ENCODE data around the gene FHOD3. TPM values are rescaled to one million over a fixed set of nuclear protein-coding genes. Genes with fewer than 3 reads are reported as not detected.

FHOD3 gene
- total and polyA plus RNA-seq, 2 of the 4 experiments (the other 2 are of a cell fraction), result 14.6 to 16.0 TPM

DNA sequence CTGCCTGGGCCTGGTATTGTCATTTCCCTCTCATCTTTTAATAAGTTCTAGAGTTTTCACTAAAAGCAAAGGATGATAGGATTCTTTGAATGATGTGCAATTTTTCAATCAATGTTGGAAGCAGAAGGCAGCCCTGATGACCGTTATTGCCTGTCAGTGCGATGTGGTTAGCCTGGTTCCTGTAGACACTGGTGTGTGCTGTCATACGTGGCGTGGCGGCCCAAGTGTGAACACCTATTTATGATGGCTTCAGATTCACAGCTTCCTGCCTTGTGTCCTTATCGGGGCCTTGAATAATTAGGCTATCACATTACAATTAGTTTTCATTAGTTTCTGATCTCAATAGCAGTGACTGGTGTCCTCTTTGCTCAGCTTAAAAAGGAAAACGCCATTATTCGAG, 312.7 kb downstream of the FHOD3 start:
- H3K4me2 ChIP-seq (ENCODE audit: low read depth, low read length), result no peak overlapping the region
- dilution Hi-C loops (cut with HindIII; ENCODE audit: low sequenced_read_pairs, unreplicated experiment), result no loop called here
- no peak overlapping the region for H2AK5ac ChIP-seq (ENCODE audit: low read depth, low read length)
- no peak overlapping the region for H4K8ac ChIP-seq (ENCODE audit: low read depth in 2 of 2, low read length in 2 of 2)
- no peak for TF ChIP-seq POLR2A (IDR thresholded peaks at IDR 0.05; ENCODE audit: low read depth, low read length)
- TF ChIP-seq, protein P1, sequence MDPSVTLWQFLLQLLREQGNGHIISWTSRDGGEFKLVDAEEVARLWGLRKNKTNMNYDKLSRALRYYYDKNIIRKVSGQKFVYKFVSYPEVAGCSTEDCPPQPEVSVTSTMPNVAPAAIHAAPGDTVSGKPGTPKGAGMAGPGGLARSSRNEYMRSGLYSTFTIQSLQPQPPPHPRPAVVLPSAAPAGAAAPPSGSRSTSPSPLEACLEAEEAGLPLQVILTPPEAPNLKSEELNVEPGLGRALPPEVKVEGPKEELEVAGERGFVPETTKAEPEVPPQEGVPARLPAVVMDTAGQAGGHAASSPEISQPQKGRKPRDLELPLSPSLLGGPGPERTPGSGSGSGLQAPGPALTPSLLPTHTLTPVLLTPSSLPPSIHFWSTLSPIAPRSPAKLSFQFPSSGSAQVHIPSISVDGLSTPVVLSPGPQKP (IDR thresholded peaks at IDR 0.05; ENCODE audit: borderline replicate concordance, low read depth, low read length), result no peak
- no peak for TF ChIP-seq SMC3 (IDR thresholded peaks at IDR 0.05; ENCODE audit: low read depth, low read length)
- no peak for TF ChIP-seq BHLHE40 (IDR thresholded peaks at IDR 0.05; ENCODE audit: low read depth, low read length)
- no peak for TF ChIP-seq RFX5 (IDR thresholded peaks at IDR 0.05; ENCODE audit: low read depth, low read length)
- no peak for TF ChIP-seq RAD21 (IDR thresholded peaks at IDR 0.05; ENCODE audit: low read length)
- TF ChIP-seq CEBPB (IDR thresholded peaks at IDR 0.05; ENCODE audit: low read depth, low read length), result no peak
- TF ChIP-seq CHD1 (IDR thresholded peaks at IDR 0.05; ENCODE audit: low read depth, low read length), result no peak
- no peak for TF ChIP-seq RCOR1 (IDR thresholded peaks at IDR 0.05; ENCODE audit: insufficient replicate concordance, low read length)
- no peak for TF ChIP-seq MXI1 (IDR thresholded peaks at IDR 0.05; ENCODE audit: borderline replicate concordance, low read depth, low read length)
- TF ChIP-seq, protein P2, sequence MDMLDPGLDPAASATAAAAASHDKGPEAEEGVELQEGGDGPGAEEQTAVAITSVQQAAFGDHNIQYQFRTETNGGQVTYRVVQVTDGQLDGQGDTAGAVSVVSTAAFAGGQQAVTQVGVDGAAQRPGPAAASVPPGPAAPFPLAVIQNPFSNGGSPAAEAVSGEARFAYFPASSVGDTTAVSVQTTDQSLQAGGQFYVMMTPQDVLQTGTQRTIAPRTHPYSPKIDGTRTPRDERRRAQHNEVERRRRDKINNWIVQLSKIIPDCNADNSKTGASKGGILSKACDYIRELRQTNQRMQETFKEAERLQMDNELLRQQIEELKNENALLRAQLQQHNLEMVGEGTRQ (IDR thresholded peaks at IDR 0.05; ENCODE audit: low read depth, low read length), result no peak
- TF ChIP-seq NFE2L2 (IDR thresholded peaks at IDR 0.05; ENCODE audit: low read depth, low read length), result no peak
- TF ChIP-seq MAZ (IDR thresholded peaks at IDR 0.05; ENCODE audit: borderline replicate concordance, low read depth, low read length), result no peak
- no peak for TF ChIP-seq FOS (IDR thresholded peaks at IDR 0.05; ENCODE audit: low read depth, low read length)
- no peak for TF ChIP-seq MAFK (IDR thresholded peaks at IDR 0.05; ENCODE audit: low read depth, low read length)
- TF ChIP-seq, protein P3, sequence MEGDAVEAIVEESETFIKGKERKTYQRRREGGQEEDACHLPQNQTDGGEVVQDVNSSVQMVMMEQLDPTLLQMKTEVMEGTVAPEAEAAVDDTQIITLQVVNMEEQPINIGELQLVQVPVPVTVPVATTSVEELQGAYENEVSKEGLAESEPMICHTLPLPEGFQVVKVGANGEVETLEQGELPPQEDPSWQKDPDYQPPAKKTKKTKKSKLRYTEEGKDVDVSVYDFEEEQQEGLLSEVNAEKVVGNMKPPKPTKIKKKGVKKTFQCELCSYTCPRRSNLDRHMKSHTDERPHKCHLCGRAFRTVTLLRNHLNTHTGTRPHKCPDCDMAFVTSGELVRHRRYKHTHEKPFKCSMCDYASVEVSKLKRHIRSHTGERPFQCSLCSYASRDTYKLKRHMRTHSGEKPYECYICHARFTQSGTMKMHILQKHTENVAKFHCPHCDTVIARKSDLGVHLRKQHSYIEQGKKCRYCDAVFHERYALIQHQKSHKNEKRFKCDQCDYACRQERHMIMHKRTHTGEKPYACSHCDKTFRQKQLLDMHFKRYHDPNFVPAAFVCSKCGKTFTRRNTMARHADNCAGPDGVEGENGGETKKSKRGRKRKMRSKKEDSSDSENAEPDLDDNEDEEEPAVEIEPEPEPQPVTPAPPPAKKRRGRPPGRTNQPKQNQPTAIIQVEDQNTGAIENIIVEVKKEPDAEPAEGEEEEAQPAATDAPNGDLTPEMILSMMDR (conservative IDR thresholded peaks at IDR 0.05; ENCODE audit: low read depth, low read length), result no peak
- no peaks in the 10 kb centered on the region for H4K20me1 ChIP-seq (ENCODE audit: insufficient read depth, low read length)
- no peak overlapping the region for H4K91ac ChIP-seq (ENCODE audit: insufficient read depth, low read depth, low read length)
- H3K9me1 ChIP-seq (ENCODE audit: insufficient read depth, low read length), result no peaks in the 10 kb centered on the region
- WGBS, 2 experiments (ENCODE audit: extremely low coverage in 2 of 2, insufficient read length in 1 of 2), result no CpG with 5 or more reads among the region's 8 CpGs
- H3K4ac ChIP-seq (ENCODE audit: low read depth, low read length), result no peak overlapping the region
- H3K4me1 ChIP-seq (ENCODE audit: control insufficient read depth, insufficient read depth, low read length), result no peaks in the 10 kb centered on the region
- POLR2A ChIA-PET (ENCODE audit: unreplicated experiment), result no interaction called here
- no peak overlapping the region for H2AK9ac ChIP-seq (replicated peaks; ENCODE audit: low read depth, low read length, poor library complexity)
- no peaks in the 10 kb centered on the region for H3K36me3 ChIP-seq (ENCODE audit: control insufficient read depth, insufficient read depth, low read length)
- CTCF ChIA-PET, result no interaction called here
- no peak overlapping the region for H3K14ac ChIP-seq (replicated peaks; ENCODE audit: low read depth, low read length)
- BruUV-seq (replicated peaks), result no TSS peak
- H3K9me3 ChIP-seq (ENCODE audit: control insufficient read depth, insufficient read depth, low read length), result no peaks in the 10 kb centered on the region
- no peak overlapping the region for H3K9ac ChIP-seq (ENCODE audit: low read depth, low read length)
- no peak overlapping the region for H3K4me3 ChIP-seq (ENCODE audit: insufficient read depth, low read depth, low read length)
- no peaks in the 10 kb centered on the region for H3K79me1 ChIP-seq (ENCODE audit: low read depth in 1 of 2, low read length in 2 of 2)
- intact Hi-C loops (cut with micrococcal nuclease), result no loop called here
- no peak overlapping the region for H3K56ac ChIP-seq (ENCODE audit: extremely low read depth, insufficient read depth, low read length)
- DNase-seq (no peak), ATAC-seq (ENCODE audit: low read depth) (no peak)
- H3K23ac ChIP-seq (ENCODE audit: low read depth, low read length), result no peak overlapping the region
- H3K18ac ChIP-seq (ENCODE audit: low read depth, low read length), result no peak overlapping the region
- H4K5ac ChIP-seq (ENCODE audit: low read depth, low read length), result no peak overlapping the region
- no peak overlapping the region for H2BK5ac ChIP-seq (ENCODE audit: low read depth, low read length, poor library complexity, severe bottlenecking)
- H2BK20ac ChIP-seq (ENCODE audit: low read depth, low read length), result no peak overlapping the region
- no peak overlapping the region for H2BK120ac ChIP-seq (ENCODE audit: low read depth, low read length)
- in situ Hi-C loops (cut with MboI; ENCODE audit: low sequenced_read_pairs), result no loop called here
- no peak overlapping the region for H2AFZ ChIP-seq (replicated peaks; ENCODE audit: low read length, poor library complexity)
- H2BK15ac ChIP-seq (ENCODE audit: low read depth, low read length), result no peak overlapping the region
- no peak overlapping the region for H3K27ac ChIP-seq (ENCODE audit: insufficient read depth, low read length)
- no peaks in the 10 kb centered on the region for H3K27me3 ChIP-seq (ENCODE audit: control insufficient read depth, insufficient read depth, low read length)

Measured in IMR-90 (cell line).